Right lobe of liver (tissue), 6 donors: ENCODE results near the gene POLR2L. TPM values are rescaled to one million over a fixed set of nuclear protein-coding genes. Genes with fewer than 3 reads are reported as not detected.

Experiments used
- ATAC-seq, 4 donors: fragments of 200-7000 bp; cut with Tn5 transposase; one replicate each; pipeline ENCODE4 v1.9.1; 2020; ENCODE audit warnings: mild to moderate bottlenecking in 4 of 4, moderate library complexity in 4 of 4
- DNase-seq, 3 donors: peaks; one replicate each; pipeline ENCODE4 v3.0.0-alpha.2; 2020
- H3K27ac ChIP-seq, 3 donors: fragments of 200-600 bp; one replicate each; pipeline ENCODE4 v1.8.0; 2022
- H3K27me3 ChIP-seq, 2 donors: fragments of 200-600 bp; one replicate each; pipeline ENCODE4 v1.8.0; 2022
- H3K36me3 ChIP-seq, 4 donors: fragments of 200-600 bp; sonication (generic) in 1 of 4; one replicate each; pipeline versions ENCODE4 v1.5.1 to v1.8.0; 2017 to 2022; ENCODE audit warnings: control low read depth in 1 of 4
- H3K4me1 ChIP-seq, 4 donors: fragments of 200-600 bp; sonication (generic) in 1 of 4; one replicate each; pipeline versions ENCODE4 v1.5.1 to v1.8.0; 2017 to 2022; ENCODE audit warnings: control low read depth in 1 of 4
- H3K4me3 ChIP-seq, 3 donors: fragments of 200-600 bp; one replicate each; pipeline ENCODE4 v1.8.0; 2022
- H3K9me3 ChIP-seq, 4 donors: fragments of 200-600 bp; sonication (generic) in 1 of 4; one replicate each; pipeline versions ENCODE4 v1.5.1 to v1.8.0; 2017 to 2022; ENCODE audit warnings: control low read depth in 1 of 4
- POLR2A ChIP-seq: fragments of 450-650 bp; IDR thresholded peaks from one replicate; pipeline ENCODE4 v1.6.1; 2017; ENCODE audit warnings: antibody characterized with exemption, mild to moderate bottlenecking
- WGBS: methylation state at CpG from one replicate; pipeline ENCODE4 v1.1.6; 2018; ENCODE audit warnings: low coverage, low lambda C conversion rate; ENCODE audit not compliant: insufficient coverage; ENCODE audit errors: missing lambda C conversion rate; 5-methylcytosine and 5-hydroxymethylcytosine counted together
- intact Hi-C, 2 donors: fragments of 100-400 bp; cut with DNase I; formaldehyde crosslinking; loops; one replicate each; pipeline versions ENCODE4 v1.11.2 to v1.14.1; 2022
- total RNA-seq, 6 experiments: library from RNA; depleted of rRNA in 2 of 6; stranded (reverse); fragments of >200 nt in 2 of 6; fragmentation: NEBNext Ultra II Directional in 3 of 6; extraction: Animal tissue kit (Norgen Biotek cat#: 25700) in 3 of 6; gene quantifications; one replicate each; pipeline versions ENCODE4 v1.1.0 to v1.2.4, GENCODE V29; 2016 to 2023
- TF ChIP-seq, protein P1 (sequence below), 4 donors: fragments of 200-600 bp in 3 of 4; fragments of 450-650 bp in 1 of 4; IDR thresholded peaks; one replicate each; pipeline versions ENCODE4 v1.5.1 to v1.8.0; 2016 to 2022; ENCODE audit warnings: antibody characterized with exemption in 4 of 4, mild to moderate bottlenecking in 2 of 4
- donor health status: DM: no; HTN: yes; CAD: no.
- donor health status: DM: no; HTN: no; CAD: no.
- donor health status: DM: no; HTN: no; CAD: no.
- donor health status: DM: no; HTN: yes; CAD: no.
- donor health status: DM: no; HTN: yes; CAD: no.

Gene POLR2L
- total RNA-seq, 6 experiments from 2014 or later: 34.5 to 88.1 (median 72.9) TPM

- Histone ChIP-seq H3K36me3 (peaks cover 0 to 24% (median 7%) of the 10 kb centered on the region in 4 donors), H3K27ac (peak overlapping the region; percentile 81 to 94 (median 88)), H3K27me3 (no peaks in the 10 kb centered on the region), H3K9me3 (no peaks in the 10 kb centered on the region), H3K4me3 (peak overlapping the region; percentile 71 to 99 (median 94)), H3K4me1 (peaks cover 0 to 35% (median 16%) of the 10 kb centered on the region in 4 donors)
- intact Hi-C loops: no loop called here
- peak; percentile 80 for TF ChIP-seq POLR2A
- TF ChIP-seq, protein P1, sequence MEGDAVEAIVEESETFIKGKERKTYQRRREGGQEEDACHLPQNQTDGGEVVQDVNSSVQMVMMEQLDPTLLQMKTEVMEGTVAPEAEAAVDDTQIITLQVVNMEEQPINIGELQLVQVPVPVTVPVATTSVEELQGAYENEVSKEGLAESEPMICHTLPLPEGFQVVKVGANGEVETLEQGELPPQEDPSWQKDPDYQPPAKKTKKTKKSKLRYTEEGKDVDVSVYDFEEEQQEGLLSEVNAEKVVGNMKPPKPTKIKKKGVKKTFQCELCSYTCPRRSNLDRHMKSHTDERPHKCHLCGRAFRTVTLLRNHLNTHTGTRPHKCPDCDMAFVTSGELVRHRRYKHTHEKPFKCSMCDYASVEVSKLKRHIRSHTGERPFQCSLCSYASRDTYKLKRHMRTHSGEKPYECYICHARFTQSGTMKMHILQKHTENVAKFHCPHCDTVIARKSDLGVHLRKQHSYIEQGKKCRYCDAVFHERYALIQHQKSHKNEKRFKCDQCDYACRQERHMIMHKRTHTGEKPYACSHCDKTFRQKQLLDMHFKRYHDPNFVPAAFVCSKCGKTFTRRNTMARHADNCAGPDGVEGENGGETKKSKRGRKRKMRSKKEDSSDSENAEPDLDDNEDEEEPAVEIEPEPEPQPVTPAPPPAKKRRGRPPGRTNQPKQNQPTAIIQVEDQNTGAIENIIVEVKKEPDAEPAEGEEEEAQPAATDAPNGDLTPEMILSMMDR (IDR thresholded peaks at IDR 0.05): no peak
- DNase-seq (peak; percentile 96 to 98 (median 97)), ATAC-seq (peak; percentile 64 to 76 (median 72))
- 0% methylated on average over 13 of the region's 47 CpGs for WGBS
Measured at GRCh38 chr11:819943-820649, 22.2 kb downstream of the POLR2L start.

DNA sequence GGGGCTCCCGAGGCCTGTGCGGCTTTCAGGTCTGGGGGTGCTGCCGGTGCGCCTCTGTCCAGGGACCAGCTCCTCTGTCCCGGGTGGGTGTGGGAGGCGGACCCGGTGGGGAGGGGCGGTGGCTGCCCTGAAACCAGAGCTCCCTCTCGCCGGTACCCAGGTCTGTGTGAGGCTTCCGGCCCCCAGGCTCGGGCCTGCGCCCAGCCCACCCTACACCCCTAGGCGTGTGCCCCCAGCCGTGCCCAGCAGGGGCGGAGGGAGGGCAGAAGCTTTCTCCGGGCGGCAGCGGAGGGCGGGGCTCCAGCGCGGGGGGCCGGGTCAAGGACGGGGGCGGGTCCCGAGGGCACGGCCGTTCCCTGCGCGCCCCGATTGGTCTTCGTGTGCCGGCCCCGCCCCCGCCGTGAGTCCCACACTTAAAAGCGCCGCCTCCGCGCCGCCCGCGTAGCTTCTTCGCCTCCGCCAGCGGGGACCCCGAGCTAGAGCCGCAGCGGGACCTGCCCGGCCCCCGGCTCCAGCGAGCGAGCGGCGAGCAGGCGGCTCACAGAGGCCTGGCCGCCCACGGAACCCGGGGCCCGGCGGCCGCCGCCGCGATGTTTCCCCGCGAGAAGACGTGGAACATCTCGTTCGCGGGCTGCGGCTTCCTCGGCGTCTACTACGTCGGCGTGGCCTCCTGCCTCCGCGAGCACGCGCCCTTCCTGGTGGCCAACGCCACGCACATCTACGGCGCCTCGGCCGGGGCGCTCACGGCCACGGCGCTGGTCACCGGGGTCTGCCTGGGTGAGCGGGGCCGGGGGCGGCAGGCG, 23.0 kb downstream of the POLR2L start:
- Histone ChIP-seq H3K9me3 (no peaks in the 10 kb centered on the region), H3K4me3 (peak overlapping the region; percentile 71 to 99 (median 94)), H3K27ac (peak overlapping the region; percentile 81 to 94 (median 88)), H3K4me1 (peaks cover 0 to 28% (median 12%) of the 10 kb centered on the region in 4 donors), H3K36me3 (peaks cover 0 to 17% (median 3%) of the 10 kb centered on the region in 4 donors), H3K27me3 (no peaks in the 10 kb centered on the region)
- peak; percentile 89 for TF ChIP-seq POLR2A
- TF ChIP-seq, protein P1 (IDR thresholded peaks at IDR 0.05): peak in 1 of 4 donors; percentile 36
- intact Hi-C loops: no loop called here
- 0% methylated on average over 12 of the region's 96 CpGs for WGBS
- ATAC-seq: peak; percentile 68 to 81 (median 76)
- DNase-seq: peak; percentile 95 to 97 (median 96)

GRCh38 chr11:818396-819128, 23.8 kb downstream of the POLR2L start, which contains the start of gene PNPLA2:
Gene PNPLA2, plus strand, starts transcription at chr11:818914. Its CDS starts 805 bp downstream, at chr11:819719.
- Histone ChIP-seq H3K36me3 (peaks cover 0 to 13% (median 0%) of the 10 kb centered on the region in 4 donors), H3K4me1 (peaks cover 0 to 26% (median 11%) of the 10 kb centered on the region in 4 donors), H3K27me3 (no peaks in the 10 kb centered on the region), H3K4me3 (peak within 1 kb of the TSS; percentile 71 to 99 (median 94)), H3K9me3 (no peaks in the 10 kb centered on the region), H3K27ac (peak within 1 kb of the TSS; percentile 81 to 94 (median 88))
- no peak for DNase-seq
- ATAC-seq: peak in 2 of 4 donors; percentile 1 to 17
- peak; percentile 60 for TF ChIP-seq POLR2A
- TF ChIP-seq, protein P1 (IDR thresholded peaks at IDR 0.05): no peak
- intact Hi-C loops: no loop called here
- WGBS: 15% methylated on average over 4 of the region's 20 CpGs

- Histone ChIP-seq H3K9me3 (no peaks in the 10 kb centered on the region), H3K4me3 (no peak overlapping the region), H3K4me1 (peaks cover 0 to 18% (median 3%) of the 10 kb centered on the region in 4 donors), H3K36me3 (peaks cover 0 to 25% (median 0%) of the 10 kb centered on the region in 4 donors), H3K27me3 (no peaks in the 10 kb centered on the region), H3K27ac (no peak overlapping the region)
- intact Hi-C loops: no loop called here
- DNase-seq: no peak
- TF ChIP-seq POLR2A: no peak
- TF ChIP-seq, protein P1 (IDR thresholded peaks at IDR 0.05): no peak
- 76% methylated on average over 7 of the region's 11 CpGs for WGBS
- no peak for ATAC-seq
Measured at GRCh38 chr11:816433-816779, 25.9 kb downstream of the POLR2L start.
